ENCODE data around the gene RNF152.

RNF152 gene

GRCh38 chr18:61892683-61893308 is at the start of gene RNF152:
Gene RNF152 (minus strand): TSS chr18:61893007. CDS start chr18:61816463, 76,544 bp downstream.
- Histone ChIP-seq H3K36me3 (ENCODE audit: insufficient read depth, low read length) (no peaks in the 10 kb centered on the region), H3K4me1 (ENCODE audit: insufficient read depth, low read length) (peaks cover 10% of the 10 kb centered on the region), H3K9me3 (ENCODE audit: control insufficient read depth, insufficient read depth, low read length) (no peaks in the 10 kb centered on the region), H3K9ac (ENCODE audit: low read depth, low read length) (peak within 1 kb of the TSS; percentile 88)

- H3K4me1 ChIP-seq (ENCODE audit: insufficient read depth, low read length) = no peaks in the 10 kb centered on the region
Measured at GRCh38 chr18:61941948-61942471, 49.2 kb upstream of the RNF152 start.

DNA sequence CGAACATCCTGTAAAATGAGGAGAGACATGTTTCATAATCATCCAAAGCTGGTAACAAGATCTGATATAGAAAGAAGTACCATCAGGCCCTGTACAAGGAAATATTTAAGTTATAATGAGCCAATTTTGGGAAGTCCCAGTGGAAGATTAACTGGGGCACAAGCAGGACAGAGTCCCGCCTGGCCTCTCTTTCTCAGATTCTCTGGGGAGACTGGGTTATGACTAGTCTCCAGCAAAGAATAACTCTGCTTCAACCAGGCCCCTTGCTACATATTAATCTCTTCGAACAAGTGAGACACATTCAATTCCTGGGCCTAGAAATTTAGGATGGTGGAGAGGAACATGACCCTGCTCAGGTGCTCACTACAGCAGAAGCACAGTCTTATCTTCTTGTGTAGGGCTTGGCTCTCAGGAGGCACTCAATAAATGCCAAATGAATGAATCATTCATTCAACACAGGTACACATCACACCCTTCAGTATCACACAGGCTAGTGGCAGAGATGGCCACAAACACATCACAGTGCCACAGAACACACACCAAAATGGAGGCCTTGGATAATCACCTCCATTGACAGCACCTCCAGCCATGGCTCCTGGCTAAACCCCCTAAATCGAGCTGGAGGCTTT is 46.4 kb upstream of the RNF152 start:
- no peaks in the 10 kb centered on the region for H3K36me3 ChIP-seq (ENCODE audit: insufficient read depth, low read length)
- no peak overlapping the region for H3K9ac ChIP-seq (ENCODE audit: low read depth, low read length)
- no peaks in the 10 kb centered on the region for H3K4me1 ChIP-seq (ENCODE audit: insufficient read depth, low read length)
- no peaks in the 10 kb centered on the region; the same call in 1 of the 2 replicates for H3K9me3 ChIP-seq (ENCODE audit: control insufficient read depth, insufficient read depth, low read length)

More at GRCh38 chr18:61941948-61942471, 49.2 kb upstream of the RNF152 start:
- Histone ChIP-seq H3K9ac (ENCODE audit: low read depth, low read length) (no peak overlapping the region), H3K36me3 (ENCODE audit: insufficient read depth, low read length) (no peaks in the 10 kb centered on the region), H3K9me3 (ENCODE audit: control insufficient read depth, insufficient read depth, low read length) (no peaks in the 10 kb centered on the region; the same call in 1 of the 2 replicates)

DNA sequence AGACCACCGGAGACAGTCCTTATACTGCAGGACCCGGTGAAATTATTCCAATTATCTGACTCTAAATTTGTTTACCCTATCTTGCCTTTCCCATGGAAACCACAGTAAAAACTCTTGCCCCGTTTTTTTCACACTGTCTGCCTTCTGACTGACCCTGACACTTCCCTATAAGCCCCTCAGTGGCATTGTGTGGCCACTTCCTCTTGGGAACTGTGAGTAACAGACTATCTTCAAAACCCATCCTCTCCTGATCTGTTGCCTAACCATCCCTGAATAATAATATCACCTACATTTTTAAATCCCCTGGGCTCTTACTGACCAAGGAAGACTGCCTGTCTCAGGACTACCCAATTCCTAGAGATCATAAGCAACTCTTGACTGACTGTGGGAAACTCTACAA is 42.6 kb upstream of the RNF152 start:
- no peaks in the 10 kb centered on the region for H3K36me3 ChIP-seq (ENCODE audit: insufficient read depth, low read length)
- H3K4me1 ChIP-seq (ENCODE audit: insufficient read depth, low read length) = no peaks in the 10 kb centered on the region
- H3K9me3 ChIP-seq (ENCODE audit: control insufficient read depth, insufficient read depth, low read length) = peaks cover 6% of the 10 kb centered on the region; the same call in 1 of the 2 replicates
- H3K9ac ChIP-seq (ENCODE audit: low read depth, low read length) = no peak overlapping the region

DNA sequence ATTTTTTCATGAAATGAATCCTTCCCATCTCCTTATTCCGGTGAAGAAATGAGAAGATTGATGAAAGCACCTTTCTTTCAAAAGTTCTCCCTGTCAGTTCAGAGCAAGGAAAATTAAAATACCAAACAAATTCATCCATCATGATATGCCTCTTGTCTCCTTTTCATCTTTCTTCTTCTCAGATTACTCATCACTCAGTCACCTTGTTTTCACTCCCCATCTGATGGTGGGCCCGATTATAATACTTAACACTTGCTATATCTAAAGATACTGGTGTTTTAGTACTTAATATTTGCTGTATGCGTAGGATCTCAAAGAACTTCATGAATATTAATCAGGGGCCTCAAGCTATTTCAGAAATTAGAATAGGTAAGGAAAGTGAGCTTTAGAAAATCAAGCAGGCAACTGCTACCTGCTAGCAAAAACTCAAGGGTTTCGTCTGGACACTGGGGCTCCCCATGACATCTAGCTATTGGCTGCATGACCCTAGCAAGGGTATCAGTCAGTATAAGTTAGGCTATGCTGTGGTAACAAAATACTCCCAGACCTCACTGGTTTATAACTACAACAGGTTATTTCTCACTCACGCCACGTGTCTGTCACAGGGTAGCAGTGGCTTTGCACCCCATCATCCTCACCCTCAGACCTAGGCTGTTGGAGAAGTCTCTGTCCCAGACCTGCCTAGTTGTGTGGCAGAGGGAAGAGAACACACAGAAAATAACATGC is 39.0 kb upstream of the RNF152 start:
- H3K9ac ChIP-seq (ENCODE audit: low read depth, low read length) = no peak overlapping the region
- H3K4me1 ChIP-seq (ENCODE audit: insufficient read depth, low read length) = no peaks in the 10 kb centered on the region
- 0 out of 2 replicates have a peak, but pooled peaks cover 6% of the 10 kb centered on the region for H3K9me3 ChIP-seq (ENCODE audit: control insufficient read depth, insufficient read depth, low read length)
- H3K36me3 ChIP-seq (ENCODE audit: insufficient read depth, low read length) = no peaks in the 10 kb centered on the region

DNA sequence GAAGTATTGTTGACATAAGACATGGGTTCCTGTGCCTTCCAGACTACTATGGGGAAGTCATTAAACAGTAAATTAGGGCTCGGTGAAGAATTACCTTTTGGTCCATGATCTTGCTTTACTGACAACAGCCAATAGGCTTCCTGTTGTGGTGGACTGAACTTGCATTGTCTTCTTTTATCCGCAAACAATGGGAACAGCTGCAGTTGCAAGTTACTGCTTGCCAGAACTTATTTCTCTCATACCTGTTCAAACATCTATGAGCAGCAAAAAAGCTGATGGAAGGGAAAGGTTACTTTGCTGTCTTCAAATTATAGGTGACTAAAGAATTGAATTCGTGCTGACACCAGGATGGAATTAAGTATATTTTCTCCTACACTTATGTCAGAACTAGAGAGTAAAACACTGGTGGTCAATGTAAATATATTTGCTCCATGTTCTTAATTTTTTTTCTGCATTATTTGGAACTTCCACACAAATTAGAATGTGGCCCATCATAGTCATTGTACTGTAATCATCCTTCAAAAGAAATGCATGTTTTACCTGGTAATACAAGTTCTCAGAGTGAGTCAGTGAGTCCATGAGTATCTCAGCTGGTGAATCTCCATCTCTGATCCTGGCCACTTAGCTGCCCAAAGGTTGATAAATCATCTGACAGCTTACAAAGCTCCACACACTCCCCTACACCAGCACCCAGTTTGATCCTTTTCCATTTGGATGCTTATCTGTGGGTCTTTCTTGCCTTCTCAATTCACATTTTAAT is 37.3 kb upstream of the RNF152 start:
- Histone ChIP-seq H3K9me3 (ENCODE audit: control insufficient read depth, insufficient read depth, low read length) (0 out of 2 replicates have a peak, but pooled peaks cover 6% of the 10 kb centered on the region), H3K4me1 (ENCODE audit: insufficient read depth, low read length) (no peaks in the 10 kb centered on the region), H3K9ac (ENCODE audit: low read depth, low read length) (no peak overlapping the region), H3K36me3 (ENCODE audit: insufficient read depth, low read length) (no peaks in the 10 kb centered on the region)

DNA sequence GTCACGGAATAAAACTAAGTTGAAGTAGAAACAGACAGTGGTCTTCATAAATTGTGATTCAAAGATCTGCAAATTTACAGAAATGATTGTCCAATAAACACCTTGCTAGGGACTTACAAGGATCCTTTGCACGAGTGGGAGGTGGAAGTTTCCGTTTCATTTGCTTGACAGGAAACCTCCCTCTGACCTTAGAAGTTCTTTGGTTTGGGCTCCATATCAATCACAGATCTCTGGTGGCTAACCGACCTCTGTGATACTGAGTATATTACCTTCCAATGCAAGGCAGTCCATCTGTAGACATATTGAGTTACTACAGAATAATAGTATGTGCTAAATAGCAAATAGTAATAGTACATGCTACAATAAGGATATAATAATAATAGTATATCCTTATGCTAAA is 33.7 kb upstream of the RNF152 start:
- Histone ChIP-seq H3K9me3 (ENCODE audit: control insufficient read depth, insufficient read depth, low read length) (no peaks in the 10 kb centered on the region), H3K36me3 (ENCODE audit: insufficient read depth, low read length) (no peaks in the 10 kb centered on the region), H3K4me1 (ENCODE audit: insufficient read depth, low read length) (no peaks in the 10 kb centered on the region), H3K9ac (ENCODE audit: low read depth, low read length) (no peak overlapping the region)

- Histone ChIP-seq H3K36me3 (ENCODE audit: insufficient read depth, low read length) (no peaks in the 10 kb centered on the region), H3K4me1 (ENCODE audit: insufficient read depth, low read length) (no peaks in the 10 kb centered on the region), H3K9me3 (ENCODE audit: control insufficient read depth, insufficient read depth, low read length) (no peaks in the 10 kb centered on the region), H3K9ac (ENCODE audit: low read depth, low read length) (no peak overlapping the region)
Measured at GRCh38 chr18:61924550-61924949, 31.7 kb upstream of the RNF152 start.

DNA sequence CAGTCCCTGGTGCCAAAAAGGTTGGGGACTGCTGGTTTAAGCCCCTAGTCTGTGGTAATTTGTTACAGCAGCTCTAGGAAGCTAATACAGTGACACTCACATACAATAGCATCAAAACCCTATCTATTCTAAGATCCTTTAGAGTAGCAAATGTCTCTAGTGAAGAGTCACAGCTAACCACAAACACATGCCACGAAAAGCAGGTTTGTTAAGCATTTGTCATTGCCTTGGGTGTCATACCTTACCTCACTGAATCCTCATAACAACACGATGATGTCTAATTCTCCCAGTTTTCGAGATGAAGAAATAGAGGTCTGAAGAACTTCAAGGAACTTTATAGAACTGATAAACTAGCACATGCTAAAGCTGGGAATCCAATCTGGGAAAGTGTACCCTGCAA is 29.6 kb upstream of the RNF152 start:
- Histone ChIP-seq H3K36me3 (ENCODE audit: insufficient read depth, low read length) (no peaks in the 10 kb centered on the region), H3K9me3 (ENCODE audit: control insufficient read depth, insufficient read depth, low read length) (no peaks in the 10 kb centered on the region), H3K4me1 (ENCODE audit: insufficient read depth, low read length) (no peaks in the 10 kb centered on the region), H3K9ac (ENCODE audit: low read depth, low read length) (no peak overlapping the region)

- Histone ChIP-seq H3K9me3 (ENCODE audit: control insufficient read depth, insufficient read depth, low read length) (no peaks in the 10 kb centered on the region), H3K9ac (ENCODE audit: low read depth, low read length) (no peak overlapping the region), H3K36me3 (ENCODE audit: insufficient read depth, low read length) (no peaks in the 10 kb centered on the region), H3K4me1 (ENCODE audit: insufficient read depth, low read length) (no peaks in the 10 kb centered on the region)
Measured at GRCh38 chr18:61921621-61922235, 28.9 kb upstream of the RNF152 start.

GRCh38 chr18:61917818-61918217 is 25.0 kb upstream of the RNF152 start:
- no peaks in the 10 kb centered on the region for H3K36me3 ChIP-seq (ENCODE audit: insufficient read depth, low read length)
- no peaks in the 10 kb centered on the region for H3K9me3 ChIP-seq (ENCODE audit: control insufficient read depth, insufficient read depth, low read length)
- no peaks in the 10 kb centered on the region for H3K4me1 ChIP-seq (ENCODE audit: insufficient read depth, low read length)
- no peak overlapping the region for H3K9ac ChIP-seq (ENCODE audit: low read depth, low read length)

GRCh38 chr18:61912476-61912875 is 19.7 kb upstream of the RNF152 start:
- Histone ChIP-seq H3K9me3 (ENCODE audit: control insufficient read depth, insufficient read depth, low read length) (no peaks in the 10 kb centered on the region), H3K36me3 (ENCODE audit: insufficient read depth, low read length) (no peaks in the 10 kb centered on the region), H3K9ac (ENCODE audit: low read depth, low read length) (no peak overlapping the region), H3K4me1 (ENCODE audit: insufficient read depth, low read length) (no peaks in the 10 kb centered on the region)

GRCh38 chr18:61910101-61910500 is 17.3 kb upstream of the RNF152 start:
- H3K4me1 ChIP-seq (ENCODE audit: insufficient read depth, low read length) = no peaks in the 10 kb centered on the region
- H3K36me3 ChIP-seq (ENCODE audit: insufficient read depth, low read length) = no peaks in the 10 kb centered on the region
- H3K9me3 ChIP-seq (ENCODE audit: control insufficient read depth, insufficient read depth, low read length) = no peaks in the 10 kb centered on the region
- no peak overlapping the region for H3K9ac ChIP-seq (ENCODE audit: low read depth, low read length)

GRCh38 chr18:61908661-61909060 is 15.9 kb upstream of the RNF152 start:
- Histone ChIP-seq H3K9me3 (ENCODE audit: control insufficient read depth, insufficient read depth, low read length) (no peaks in the 10 kb centered on the region), H3K4me1 (ENCODE audit: insufficient read depth, low read length) (no peaks in the 10 kb centered on the region), H3K36me3 (ENCODE audit: insufficient read depth, low read length) (no peaks in the 10 kb centered on the region), H3K9ac (ENCODE audit: low read depth, low read length) (no peak overlapping the region)

All from ES-I3 (cell line).